ENCODE data around the gene MOAP1.
A peak's percentile ranks its signal among the peaks of the same experiment; 100 is the strongest.
"Not testable (repeated sequence)": the region's sequence is repeated elsewhere in the genome, so short reads cannot be mapped to it uniquely, and the experiment has no call there.

Gene MOAP1

GRCh38 chr14:93150227-93151208 lies 34.2 kb downstream of the MOAP1 start:
- DNase-seq (ENCODE audit: low read depth), result no peak
- TF ChIP-seq, protein P1, sequence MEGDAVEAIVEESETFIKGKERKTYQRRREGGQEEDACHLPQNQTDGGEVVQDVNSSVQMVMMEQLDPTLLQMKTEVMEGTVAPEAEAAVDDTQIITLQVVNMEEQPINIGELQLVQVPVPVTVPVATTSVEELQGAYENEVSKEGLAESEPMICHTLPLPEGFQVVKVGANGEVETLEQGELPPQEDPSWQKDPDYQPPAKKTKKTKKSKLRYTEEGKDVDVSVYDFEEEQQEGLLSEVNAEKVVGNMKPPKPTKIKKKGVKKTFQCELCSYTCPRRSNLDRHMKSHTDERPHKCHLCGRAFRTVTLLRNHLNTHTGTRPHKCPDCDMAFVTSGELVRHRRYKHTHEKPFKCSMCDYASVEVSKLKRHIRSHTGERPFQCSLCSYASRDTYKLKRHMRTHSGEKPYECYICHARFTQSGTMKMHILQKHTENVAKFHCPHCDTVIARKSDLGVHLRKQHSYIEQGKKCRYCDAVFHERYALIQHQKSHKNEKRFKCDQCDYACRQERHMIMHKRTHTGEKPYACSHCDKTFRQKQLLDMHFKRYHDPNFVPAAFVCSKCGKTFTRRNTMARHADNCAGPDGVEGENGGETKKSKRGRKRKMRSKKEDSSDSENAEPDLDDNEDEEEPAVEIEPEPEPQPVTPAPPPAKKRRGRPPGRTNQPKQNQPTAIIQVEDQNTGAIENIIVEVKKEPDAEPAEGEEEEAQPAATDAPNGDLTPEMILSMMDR (conservative IDR thresholded peaks at IDR 0.05; ENCODE audit: low read depth, low read length), result no peak
- no peak overlapping the region for H3K4me3 ChIP-seq (ENCODE audit: low read depth, low read length)

GRCh38 chr14:93148979-93149378 lies 35.7 kb downstream of the MOAP1 start:
- TF ChIP-seq, protein P1 (conservative IDR thresholded peaks at IDR 0.05; ENCODE audit: low read depth, low read length), result no peak

GRCh38 chr14:93146119-93146518 lies 38.6 kb downstream of the MOAP1 start:
- TF ChIP-seq, protein P1 (conservative IDR thresholded peaks at IDR 0.05; ENCODE audit: low read depth, low read length), result no peak
- no peak for DNase-seq (ENCODE audit: low read depth)
- no peak overlapping the region for H3K4me3 ChIP-seq (ENCODE audit: low read depth, low read length)

More at GRCh38 chr14:93148979-93149378, 35.7 kb downstream of the MOAP1 start:
- no peak overlapping the region for H3K4me3 ChIP-seq (ENCODE audit: low read depth, low read length)
- no peak for DNase-seq (ENCODE audit: low read depth)

- TF ChIP-seq, protein P1 (conservative IDR thresholded peaks at IDR 0.05; ENCODE audit: low read depth, low read length), result no peak
Observed at GRCh38 chr14:93142854-93143652, 41.6 kb downstream of the MOAP1 start.

DNA sequence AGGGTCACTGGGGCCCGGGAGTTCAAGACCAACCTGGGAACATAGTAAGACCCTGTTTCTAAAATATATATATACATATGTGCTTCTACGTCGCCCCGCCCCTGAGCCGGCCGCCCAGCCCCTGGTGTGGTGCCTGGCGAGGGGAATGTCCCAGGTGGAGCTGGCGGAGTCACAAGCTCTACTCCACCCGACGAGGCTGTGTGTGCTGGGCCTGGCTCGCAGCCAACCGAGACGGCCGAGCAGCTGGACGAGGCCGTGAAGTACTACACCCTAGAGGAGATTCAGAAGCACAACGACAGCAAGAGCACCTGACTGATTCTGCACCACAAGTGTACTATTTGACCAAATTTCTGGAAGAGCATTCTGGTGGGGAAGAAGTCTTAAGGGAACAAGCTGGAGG lies 46.8 kb downstream of the MOAP1 start:
- peak; percentile 34 for DNase-seq (ENCODE audit: low read depth)
- no peak overlapping the region for H3K4me3 ChIP-seq (ENCODE audit: low read depth, low read length)
- TF ChIP-seq, protein P1 (conservative IDR thresholded peaks at IDR 0.05; ENCODE audit: low read depth, low read length), result no peak

More at GRCh38 chr14:93142854-93143652, 41.6 kb downstream of the MOAP1 start:
- no peak overlapping the region for H3K4me3 ChIP-seq (ENCODE audit: low read depth, low read length)
- no peak for DNase-seq (ENCODE audit: low read depth)

- DNase-seq (ENCODE audit: low read depth), result not testable (repeated sequence)
Observed at GRCh38 chr14:93136508-93136907, 48.2 kb downstream of the MOAP1 start.

DNA sequence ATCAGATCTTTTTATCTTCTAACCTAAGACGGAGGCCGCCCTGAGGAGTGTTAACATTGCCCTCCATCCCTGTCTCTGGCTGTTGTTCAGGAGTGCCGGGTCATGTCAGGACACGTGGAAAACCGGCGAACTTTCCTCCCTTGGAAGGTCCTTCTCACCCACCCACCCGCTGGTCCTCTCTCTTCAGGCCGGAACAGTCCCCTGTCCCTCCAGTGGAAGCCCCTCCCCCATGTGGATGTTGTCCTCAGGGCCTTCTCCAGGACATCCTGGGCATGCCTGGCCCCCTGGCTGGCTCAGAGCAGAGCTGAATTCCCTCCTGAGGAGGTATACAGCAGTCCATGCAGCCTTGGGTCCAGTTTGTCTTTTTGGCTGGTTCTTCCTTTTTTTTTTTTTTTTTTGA lies 48.7 kb downstream of the MOAP1 start:
- no peak overlapping the region for H3K4me3 ChIP-seq (ENCODE audit: low read depth, low read length)
- DNase-seq (ENCODE audit: low read depth), result no peak
- TF ChIP-seq, protein P1 (conservative IDR thresholded peaks at IDR 0.05; ENCODE audit: low read depth, low read length), result no peak

More at GRCh38 chr14:93136508-93136907, 48.2 kb downstream of the MOAP1 start:
- H3K4me3 ChIP-seq (ENCODE audit: low read depth, low read length), result not testable (repeated sequence)
